ENCODE measurements around the gene RICTOR. TPM values are rescaled to one million over a fixed set of nuclear protein-coding genes. Genes with fewer than 3 reads are reported as not detected.

RICTOR gene
- total and polyA plus RNA-seq, 2 donors (not counting 1 experiment from before 2014, with no cell fraction given), result 17.1 to 26.3 TPM

DNA sequence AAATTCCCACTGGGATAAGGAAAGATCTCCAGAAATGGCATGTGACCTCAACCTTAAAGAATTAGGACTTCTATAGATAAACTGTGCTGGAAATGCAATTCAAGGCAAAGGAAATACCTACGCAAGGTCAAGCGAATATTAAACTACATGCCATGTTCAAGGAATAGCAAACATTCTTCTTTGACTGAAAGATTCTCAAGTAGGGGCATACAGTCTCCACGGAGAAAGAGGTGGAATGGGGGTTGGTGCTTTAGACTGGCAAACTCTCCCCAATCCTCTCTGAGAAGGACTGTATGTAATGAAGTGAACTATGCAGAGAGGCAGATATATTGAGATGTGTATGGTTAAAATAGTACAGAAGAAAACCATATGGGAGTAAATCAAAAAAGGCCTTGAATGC is 6.1 kb downstream of the RICTOR start:
- no peaks in the 10 kb centered on the region for H3K9me3 ChIP-seq (ENCODE audit: control insufficient read depth, insufficient read depth, low read depth, low read length)
- H3K27ac ChIP-seq (ENCODE audit: insufficient read depth, low read length), result no peak overlapping the region
- no peaks in the 10 kb centered on the region for H4K20me1 ChIP-seq (ENCODE audit: control insufficient read depth, extremely low read depth, insufficient read depth, low read length)
- no peak for TF ChIP-seq EZH2 (IDR thresholded peaks at IDR 0.05; ENCODE audit: low read length, missing control alignments)
- H3K4me1 ChIP-seq (ENCODE audit: control insufficient read depth, extremely low read depth, insufficient read depth, low read length), result no peaks in the 10 kb centered on the region
- peaks cover 79% of the 10 kb centered on the region for H3K79me2 ChIP-seq (ENCODE audit: control insufficient read depth, insufficient read depth, low read length)
- no peak overlapping the region for H3K9ac ChIP-seq (ENCODE audit: insufficient read depth, low read length)
- no peaks in the 10 kb centered on the region for H3K36me3 ChIP-seq (ENCODE audit: control insufficient read depth, insufficient read depth, low read length)
- no peak overlapping the region for H2AFZ ChIP-seq (ENCODE audit: low read length)
- DNase-seq (ENCODE audit: low read depth in 2 of 2), result no peak
- H3K4me3 ChIP-seq (replicated peaks in 1 of 4; ENCODE audit: control extremely low read depth in 1 of 4, insufficient read depth in 1 of 4, low read depth in 3 of 4, low read length in 4 of 4), result no peak overlapping the region
- H3K4me2 ChIP-seq (ENCODE audit: extremely low read depth, insufficient read depth, low read length), result no peak overlapping the region
- H3K27me3 ChIP-seq (ENCODE audit: control insufficient read depth, insufficient read depth, low read length), result no peaks in the 10 kb centered on the region

DNA sequence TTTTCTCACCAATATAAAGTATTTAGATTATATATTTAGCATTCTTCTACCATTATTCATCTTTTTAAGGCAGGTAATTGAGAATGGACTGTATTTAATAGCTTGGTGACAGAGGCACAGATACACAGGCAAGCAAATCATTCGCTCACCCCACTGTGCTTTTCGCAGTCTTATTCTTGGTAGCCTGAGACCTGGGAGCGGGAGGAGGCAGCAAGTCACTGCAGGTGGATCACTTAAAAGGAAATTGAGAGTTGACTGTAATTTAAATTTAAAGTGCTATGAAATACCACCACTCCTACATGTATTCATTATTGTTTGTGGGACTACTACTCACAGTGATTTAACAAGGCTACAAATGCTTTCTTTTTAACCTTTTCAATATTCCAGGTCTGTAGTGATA is 9.7 kb downstream of the RICTOR start:
- Histone ChIP-seq H3K4me2 (ENCODE audit: extremely low read depth, insufficient read depth, low read length) (no peak overlapping the region), H3K36me3 (ENCODE audit: control insufficient read depth, insufficient read depth, low read length) (no peaks in the 10 kb centered on the region), H3K27me3 (ENCODE audit: control insufficient read depth, insufficient read depth, low read length) (no peaks in the 10 kb centered on the region), H3K79me2 (ENCODE audit: control insufficient read depth, insufficient read depth, low read length) (peaks cover 66% of the 10 kb centered on the region), H3K9ac (ENCODE audit: insufficient read depth, low read length) (no peak overlapping the region), H3K4me3 (replicated peaks in 1 of 4; ENCODE audit: control extremely low read depth in 1 of 4, insufficient read depth in 1 of 4, low read depth in 3 of 4, low read length in 4 of 4) (no peak overlapping the region), H3K9me3 (ENCODE audit: control insufficient read depth, insufficient read depth, low read depth, low read length) (no peaks in the 10 kb centered on the region), H3K4me1 (ENCODE audit: control insufficient read depth, extremely low read depth, insufficient read depth, low read length) (no peaks in the 10 kb centered on the region), H3K27ac (ENCODE audit: insufficient read depth, low read length) (no peak overlapping the region), H4K20me1 (ENCODE audit: control insufficient read depth, extremely low read depth, insufficient read depth, low read length) (no peaks in the 10 kb centered on the region), H2AFZ (ENCODE audit: low read length) (no peak overlapping the region)
- TF ChIP-seq, protein P1, sequence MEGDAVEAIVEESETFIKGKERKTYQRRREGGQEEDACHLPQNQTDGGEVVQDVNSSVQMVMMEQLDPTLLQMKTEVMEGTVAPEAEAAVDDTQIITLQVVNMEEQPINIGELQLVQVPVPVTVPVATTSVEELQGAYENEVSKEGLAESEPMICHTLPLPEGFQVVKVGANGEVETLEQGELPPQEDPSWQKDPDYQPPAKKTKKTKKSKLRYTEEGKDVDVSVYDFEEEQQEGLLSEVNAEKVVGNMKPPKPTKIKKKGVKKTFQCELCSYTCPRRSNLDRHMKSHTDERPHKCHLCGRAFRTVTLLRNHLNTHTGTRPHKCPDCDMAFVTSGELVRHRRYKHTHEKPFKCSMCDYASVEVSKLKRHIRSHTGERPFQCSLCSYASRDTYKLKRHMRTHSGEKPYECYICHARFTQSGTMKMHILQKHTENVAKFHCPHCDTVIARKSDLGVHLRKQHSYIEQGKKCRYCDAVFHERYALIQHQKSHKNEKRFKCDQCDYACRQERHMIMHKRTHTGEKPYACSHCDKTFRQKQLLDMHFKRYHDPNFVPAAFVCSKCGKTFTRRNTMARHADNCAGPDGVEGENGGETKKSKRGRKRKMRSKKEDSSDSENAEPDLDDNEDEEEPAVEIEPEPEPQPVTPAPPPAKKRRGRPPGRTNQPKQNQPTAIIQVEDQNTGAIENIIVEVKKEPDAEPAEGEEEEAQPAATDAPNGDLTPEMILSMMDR (conservative IDR thresholded peaks at IDR 0.05 in 1 of 2, IDR thresholded peaks at IDR 0.05 in 1 of 2; ENCODE audit: low read depth in 1 of 2, low read length in 2 of 2), result no peak
- TF ChIP-seq EZH2 (IDR thresholded peaks at IDR 0.05; ENCODE audit: low read length, missing control alignments), result no peak
- no peak for DNase-seq (ENCODE audit: low read depth in 2 of 2)

DNA sequence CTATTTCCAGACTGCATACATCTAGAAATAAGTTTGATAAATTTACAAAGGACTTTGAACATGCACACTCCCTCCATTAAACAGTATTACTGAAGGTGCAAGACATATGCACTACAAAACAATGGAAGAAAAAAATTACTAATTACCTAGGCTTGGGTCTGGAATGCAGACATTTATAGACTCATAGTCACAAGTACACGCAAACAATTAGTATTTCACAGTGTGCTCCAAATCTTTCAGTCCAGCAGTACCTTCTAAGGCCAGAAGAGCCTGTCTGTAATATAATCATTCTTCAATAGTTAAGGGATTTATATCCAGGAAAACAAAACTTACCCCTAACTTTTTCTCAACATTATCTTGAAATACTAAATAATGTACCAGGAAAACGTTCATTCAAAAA is 11.2 kb downstream of the RICTOR start:
- Histone ChIP-seq H3K27ac (ENCODE audit: insufficient read depth, low read length) (no peak overlapping the region), H3K36me3 (ENCODE audit: control insufficient read depth, insufficient read depth, low read length) (no peaks in the 10 kb centered on the region), H4K20me1 (ENCODE audit: control insufficient read depth, extremely low read depth, insufficient read depth, low read length) (no peaks in the 10 kb centered on the region), H3K9ac (ENCODE audit: insufficient read depth, low read length) (no peak overlapping the region), H3K4me2 (ENCODE audit: extremely low read depth, insufficient read depth, low read length) (no peak overlapping the region), H3K27me3 (ENCODE audit: control insufficient read depth, insufficient read depth, low read length) (no peaks in the 10 kb centered on the region), H3K9me3 (ENCODE audit: control insufficient read depth, insufficient read depth, low read depth, low read length) (no peaks in the 10 kb centered on the region), H3K4me3 (replicated peaks in 1 of 4; ENCODE audit: control extremely low read depth in 1 of 4, insufficient read depth in 1 of 4, low read depth in 3 of 4, low read length in 4 of 4) (no peak overlapping the region), H3K4me1 (ENCODE audit: control insufficient read depth, extremely low read depth, insufficient read depth, low read length) (no peaks in the 10 kb centered on the region), H3K79me2 (ENCODE audit: control insufficient read depth, insufficient read depth, low read length) (peaks cover 55% of the 10 kb centered on the region), H2AFZ (ENCODE audit: low read length) (no peak overlapping the region)
- TF ChIP-seq, protein P1 (conservative IDR thresholded peaks at IDR 0.05 in 1 of 2, IDR thresholded peaks at IDR 0.05 in 1 of 2; ENCODE audit: low read depth in 1 of 2, low read length in 2 of 2), result no peak
- TF ChIP-seq EZH2 (IDR thresholded peaks at IDR 0.05; ENCODE audit: low read length, missing control alignments), result no peak
- DNase-seq (ENCODE audit: low read depth in 2 of 2), result peak in 1 of 2 donors; percentile 40
